ENCODE measurements around the gene SLX4IP.
"Not testable (repeated sequence)": the region's sequence is repeated elsewhere in the genome, so short reads cannot be mapped to it uniquely, and the experiment has no call there.

SLX4IP gene

GRCh38 chr20:10434832-10435812 lies at the start of gene SLX4IP:
TSS of gene SLX4IP (plus strand) at chr20:10435305. CDS start at chr20:10458205, 22,900 bp downstream.
- peak; percentile 97 for DNase-seq

DNA sequence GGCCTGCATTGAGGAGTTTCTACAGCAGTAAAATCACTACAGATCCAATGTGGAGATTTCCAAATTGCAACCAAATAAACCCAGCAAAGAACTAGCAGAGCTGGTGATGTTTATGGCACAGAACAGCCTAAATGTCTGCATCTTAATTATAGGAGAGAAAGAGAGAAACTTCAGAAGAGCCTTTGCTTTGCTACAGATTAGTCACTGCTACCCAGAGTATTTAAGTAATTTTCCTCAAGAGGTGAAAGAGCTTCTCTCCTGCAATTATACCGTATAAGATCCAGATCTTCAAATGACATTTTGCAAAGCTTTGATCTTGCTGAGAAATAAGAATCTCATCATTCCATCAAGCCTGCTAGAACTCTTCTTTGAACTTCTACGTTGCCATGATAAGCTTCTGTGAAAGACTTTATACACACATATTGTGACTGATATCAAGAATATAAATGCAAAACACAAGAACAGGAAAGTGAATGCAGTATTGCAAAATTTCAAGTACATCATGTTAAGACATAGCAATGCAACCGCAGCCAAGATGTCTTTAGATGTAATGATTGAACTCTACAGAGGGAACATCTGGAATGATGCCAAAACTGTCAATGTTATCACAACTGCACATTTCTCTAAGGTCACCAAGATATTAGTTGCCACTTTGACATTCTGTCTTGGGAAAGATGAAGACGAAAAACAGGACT lies 49.1 kb upstream of the SLX4IP start:
- DNase-seq: no peak

- DNase-seq: no peak
Observed at GRCh38 chr20:10387686-10388085, 47.4 kb upstream of the SLX4IP start.

GRCh38 chr20:10388597-10388996 lies 46.5 kb upstream of the SLX4IP start:
- no peak for DNase-seq

DNA sequence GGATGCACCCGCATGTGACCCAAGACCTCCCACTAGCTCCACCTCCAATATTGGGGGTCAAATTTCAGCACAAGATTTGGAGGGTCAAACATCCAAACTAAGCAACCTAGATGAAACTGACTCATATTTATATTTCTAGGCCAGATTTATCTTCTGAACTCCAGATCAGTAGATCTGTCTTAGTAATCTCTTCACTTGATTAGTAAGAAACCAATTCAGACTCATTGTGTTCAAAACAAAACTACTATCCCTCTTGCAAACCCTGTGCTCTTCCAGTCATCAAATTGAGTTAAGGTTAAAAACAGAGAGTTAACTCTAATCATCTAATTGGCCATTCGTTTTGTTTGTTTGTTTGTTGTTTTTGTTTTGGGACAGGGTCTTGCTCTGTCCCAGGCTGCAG lies 44.4 kb upstream of the SLX4IP start:
- no peak for DNase-seq

DNA sequence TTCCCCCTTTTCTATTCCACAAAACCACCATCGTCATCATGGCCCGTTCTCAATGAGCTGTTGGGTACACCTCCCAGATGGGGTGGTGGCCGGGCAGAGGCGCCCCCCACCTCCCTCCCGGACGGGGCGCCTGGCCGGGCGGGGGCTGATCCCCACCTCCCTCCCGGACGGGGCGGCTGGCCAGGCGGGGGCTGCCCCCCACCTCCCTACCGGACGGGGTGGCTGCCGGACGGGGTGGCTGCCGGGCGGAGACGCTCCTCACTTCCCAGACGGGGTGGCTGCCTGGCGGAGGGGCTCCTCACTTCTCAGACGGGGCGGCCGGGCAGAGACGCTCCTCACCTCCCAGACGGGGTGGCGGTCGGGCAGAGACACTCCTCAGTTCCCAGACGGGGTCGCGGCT lies 40.4 kb upstream of the SLX4IP start:
- not testable (repeated sequence) for DNase-seq

GRCh38 chr20:10398834-10399369 lies 36.2 kb upstream of the SLX4IP start:
- DNase-seq: no peak

DNA sequence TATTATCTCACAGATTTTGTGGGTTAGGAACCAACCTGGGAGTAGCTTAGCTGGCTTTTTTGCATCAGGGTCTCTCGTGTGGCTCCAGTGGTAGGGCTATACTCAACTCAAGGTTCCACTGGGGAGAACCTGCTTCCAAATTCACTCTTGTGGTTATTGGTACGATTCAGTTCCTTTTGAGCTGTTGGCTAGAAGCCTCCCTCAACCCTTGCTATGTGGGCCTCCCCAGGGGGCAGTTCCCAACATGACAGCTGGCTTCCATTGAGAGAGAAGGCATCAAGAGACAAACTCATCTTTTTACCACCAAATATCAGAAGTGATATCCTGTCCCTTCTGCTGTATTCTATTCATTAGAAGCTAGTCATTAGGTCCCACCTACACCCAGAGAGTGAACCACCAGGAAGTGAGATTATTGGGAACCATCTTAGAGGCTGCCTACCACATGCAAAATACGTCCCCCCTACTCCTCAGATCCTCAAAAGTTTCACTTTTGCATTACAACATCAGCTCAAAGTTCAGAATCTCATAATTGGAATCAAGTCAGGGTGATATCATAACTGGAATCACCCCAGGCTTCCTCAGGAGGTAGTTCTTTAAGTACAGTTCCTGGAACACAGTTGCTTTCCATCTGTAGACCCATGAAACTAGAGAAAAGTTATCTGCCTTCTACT lies 32.0 kb upstream of the SLX4IP start:
- no peak for DNase-seq

GRCh38 chr20:10404023-10404628 lies 31.0 kb upstream of the SLX4IP start:
- DNase-seq: no peak

GRCh38 chr20:10404959-10405530 lies 30.1 kb upstream of the SLX4IP start:
- no peak for DNase-seq

DNA sequence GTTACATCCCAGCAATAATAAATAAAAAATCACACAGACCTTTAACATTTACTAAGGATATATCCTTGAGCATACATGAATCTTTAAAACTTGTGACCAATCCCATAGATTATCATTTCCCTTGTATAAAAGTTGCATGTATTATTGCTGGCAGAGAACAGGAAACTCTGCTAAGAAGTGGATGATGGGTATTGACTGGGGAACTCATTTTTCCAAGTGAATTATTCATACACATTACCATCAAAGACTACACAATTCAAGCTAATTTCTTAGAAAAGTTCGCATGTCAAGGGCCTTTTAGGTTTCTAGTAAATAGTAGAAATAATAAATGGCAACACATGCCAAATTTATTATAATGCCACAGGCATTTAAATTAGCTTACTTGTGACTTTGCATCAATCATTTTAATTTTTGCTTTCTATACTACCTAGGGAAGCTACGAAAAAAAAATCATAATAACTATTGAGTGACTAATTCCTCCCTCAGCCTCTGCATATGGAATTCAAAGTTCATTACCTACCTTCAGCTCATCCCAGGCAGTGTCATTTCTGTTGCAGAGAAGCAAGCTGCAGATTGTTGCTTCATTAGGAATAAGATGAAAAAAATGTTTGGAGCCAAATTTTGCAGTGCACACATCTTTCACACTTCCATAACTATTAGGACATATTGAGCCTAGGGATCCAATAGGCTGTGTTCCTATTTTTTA lies 26.8 kb upstream of the SLX4IP start:
- no peak for DNase-seq

- DNase-seq: no peak
Observed at GRCh38 chr20:10411673-10412072, 23.4 kb upstream of the SLX4IP start.

GRCh38 chr20:10412591-10413408 lies 22.3 kb upstream of the SLX4IP start:
- no peak for DNase-seq

GRCh38 chr20:10415013-10415650 lies 20.0 kb upstream of the SLX4IP start:
- DNase-seq: no peak

- DNase-seq: not testable (repeated sequence)
Observed at GRCh38 chr20:10417218-10417617, 17.9 kb upstream of the SLX4IP start.

- no peak for DNase-seq
Observed at GRCh38 chr20:10419550-10420133, 15.5 kb upstream of the SLX4IP start.

DNA sequence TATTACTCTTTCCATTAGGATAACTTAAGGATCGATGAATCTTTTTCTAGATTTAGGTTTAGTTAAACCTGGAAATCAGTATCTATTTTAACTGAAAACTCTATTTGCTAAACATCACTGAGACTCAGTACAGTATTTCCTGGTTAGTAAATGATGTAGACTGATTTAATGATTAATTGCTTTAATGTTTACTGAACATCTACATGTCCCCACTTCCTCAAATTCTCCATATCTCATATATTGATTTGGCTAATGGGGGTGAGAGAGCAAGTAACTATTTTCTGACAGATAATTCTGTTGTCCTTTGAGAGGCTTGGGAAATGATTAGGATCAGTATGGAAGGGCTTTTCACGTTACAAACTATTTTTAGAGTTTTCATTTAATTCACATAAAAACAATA lies 11.4 kb upstream of the SLX4IP start:
- DNase-seq: no peak

DNA sequence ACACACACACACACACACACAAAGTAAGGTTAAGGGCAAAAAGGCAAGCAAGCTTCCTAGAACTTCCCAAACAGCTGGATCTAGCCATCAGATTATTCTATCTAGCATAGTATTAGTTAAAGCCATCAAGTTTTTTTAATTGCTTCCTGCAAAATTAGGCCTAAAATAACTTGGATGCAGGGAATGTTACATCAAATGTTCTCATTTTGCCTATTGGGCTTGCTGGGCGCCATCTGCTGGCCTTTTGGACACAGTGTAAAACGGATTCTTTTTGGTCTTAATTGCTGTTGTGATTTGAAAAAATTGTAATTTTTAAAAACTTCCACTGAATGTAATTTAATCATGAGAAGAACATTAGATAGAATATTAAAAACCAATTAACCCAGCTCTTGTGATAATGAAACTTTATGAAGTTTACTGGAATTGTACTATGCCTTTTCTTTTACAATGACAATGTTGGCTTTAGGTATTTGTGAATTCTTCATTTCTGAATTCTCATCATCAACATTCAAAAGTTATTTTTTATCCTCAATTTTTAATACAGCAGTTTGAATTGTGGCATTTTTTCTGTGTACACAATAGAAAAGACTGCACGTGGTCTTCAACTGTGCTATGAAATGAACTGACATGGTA lies 7.9 kb upstream of the SLX4IP start:
- peak; percentile 50 for DNase-seq

- no peak for DNase-seq
Observed at GRCh38 chr20:10428008-10428407, 7.1 kb upstream of the SLX4IP start.

Measured in NCI-H1105 (cell line).